Gastroesophageal sphincter (tissue), 4 donors: Measurements from ENCODE around the gene ADAMTS12. TPM values are rescaled to one million over a fixed set of nuclear protein-coding genes. Genes with fewer than 3 reads are reported as not detected.

ENCODE experiments used
- ATAC-seq: fragments of 150-250 bp; one replicate; pipeline ENCODE4 v1.9.1; 2016; ENCODE audit warnings: mild to moderate bottlenecking, moderate library complexity
- H3K27ac ChIP-seq, 4 donors: fragments of 200-600 bp; sonication (generic) in 3 of 4; 1 replicate in 3 of 4; 2 replicates in 1 of 4; pipeline ENCODE4 v1.5.1; 2016 to 2019
- H3K27me3 ChIP-seq: fragments of 200-600 bp; sonication (generic); one replicate; pipeline ENCODE4 v1.5.1; 2019
- H3K36me3 ChIP-seq, 2 donors: fragments of 200-600 bp; sonication (generic); one replicate each; pipeline ENCODE4 v1.5.1; 2019; ENCODE audit warnings: control low read depth in 1 of 2
- H3K4me1 ChIP-seq, 3 donors: fragments of 200-600 bp; sonication (generic); 1 replicate in 2 of 3; 2 replicates in 1 of 3; pipeline ENCODE4 v1.5.1; 2016 to 2019; ENCODE audit warnings: control low read depth in 2 of 3
- H3K4me3 ChIP-seq, 2 donors: fragments of 200-600 bp; sonication (generic); one replicate each; pipeline ENCODE4 v1.5.1; 2019; ENCODE audit warnings: mild to moderate bottlenecking in 1 of 2, moderate library complexity in 1 of 2
- H3K9me3 ChIP-seq, 3 donors: fragments of 200-600 bp; sonication (generic); one replicate each; pipeline ENCODE4 v1.5.1; 2017 to 2019; ENCODE audit warnings: control low read depth in 2 of 3
- CTCF ChIP-seq, 4 experiments: fragments of 200-600 bp in 2 of 4; fragments of 450-650 bp in 2 of 4; sonication (generic) in 1 of 4; IDR thresholded peaks; one replicate each; pipeline ENCODE4 v1.5.1; 2017 to 2019; ENCODE audit warnings: antibody characterized with exemption in 4 of 4, mild to moderate bottlenecking in 2 of 4, moderate library complexity in 2 of 4
- EP300 ChIP-seq: sonication (generic); formaldehyde crosslinking; IDR thresholded peaks from one replicate; pipeline ENCODE4 v1.6.1; 2017; ENCODE audit warnings: antibody characterized with exemption, mild to moderate bottlenecking
- POLR2A ChIP-seq, 2 donors: fragments of 450-650 bp; IDR thresholded peaks; one replicate each; pipeline ENCODE4 v1.6.1; 2017; ENCODE audit warnings: antibody characterized with exemption in 2 of 2, mild to moderate bottlenecking in 2 of 2, moderate library complexity in 1 of 2
- POLR2AphosphoS5 ChIP-seq: sonication (generic); formaldehyde crosslinking; IDR thresholded peaks from one replicate; pipeline ENCODE4 v1.6.1; 2017; ENCODE audit warnings: antibody characterized with exemption
- WGBS, 2 donors: methylation state at CpG; one replicate each; pipeline ENCODE4 v1.1.5; 2018; ENCODE audit warnings: low coverage in 1 of 2; 5-methylcytosine and 5-hydroxymethylcytosine counted together
- total RNA-seq, 4 donors: library from RNA; depleted of rRNA; stranded (reverse); fragments of >200 nt; gene quantifications; one replicate each; pipeline ENCODE4 v1.1.0, GENCODE V29; 2016

ADAMTS12 gene
- total RNA-seq, 4 donors from 2014 or later, result 2.6 to 6.5 (median 5.2) TPM

- Histone ChIP-seq H3K27me3 (no peaks in the 10 kb centered on the region), H3K9me3 (no peaks in the 10 kb centered on the region), H3K4me1 (peaks cover 0 to 39% (median 5%) of the 10 kb centered on the region in 3 donors), H3K4me3 (no peak overlapping the region), H3K36me3 (no peaks in the 10 kb centered on the region), H3K27ac (no peak overlapping the region)
- WGBS, 2 donors, result 63 to 90% methylated on average over 2 to 4 of the region's 9 CpGs
- ATAC-seq, result no peak
- TF ChIP-seq POLR2A (IDR thresholded peaks at IDR 0.05), result no peak
- no peak for TF ChIP-seq POLR2AphosphoS5
- no peak for TF ChIP-seq CTCF (IDR thresholded peaks at IDR 0.05)
- TF ChIP-seq EP300, result no peak
Measured at GRCh38 chr5:33850100-33850594, 41.6 kb downstream of the ADAMTS12 start.

GRCh38 chr5:33848554-33848953, 43.2 kb downstream of the ADAMTS12 start:
- Histone ChIP-seq H3K36me3 (no peaks in the 10 kb centered on the region), H3K9me3 (no peaks in the 10 kb centered on the region), H3K27ac (no peak overlapping the region), H3K4me1 (peaks cover 0 to 24% (median 0%) of the 10 kb centered on the region in 3 donors), H3K27me3 (no peaks in the 10 kb centered on the region), H3K4me3 (no peak overlapping the region)
- TF ChIP-seq POLR2AphosphoS5, result no peak
- WGBS, 2 donors, result 83 to 91% methylated on average over 2 of the region's 2 CpGs
- no peak for ATAC-seq

- Histone ChIP-seq H3K27me3 (no peaks in the 10 kb centered on the region), H3K9me3 (no peaks in the 10 kb centered on the region), H3K36me3 (no peaks in the 10 kb centered on the region), H3K27ac (no peak overlapping the region), H3K4me3 (no peak overlapping the region), H3K4me1 (peaks cover 0 to 21% (median 0%) of the 10 kb centered on the region in 3 donors)
- TF ChIP-seq EP300 (no peak), POLR2A (IDR thresholded peaks at IDR 0.05) (no peak), POLR2AphosphoS5 (no peak), CTCF (IDR thresholded peaks at IDR 0.05) (no peak)
- WGBS, 2 donors, result 17 to 65% methylated on average over 1 to 2 of the region's 2 CpGs
- no peak for ATAC-seq
Measured at GRCh38 chr5:33846851-33847250, 44.9 kb downstream of the ADAMTS12 start.

GRCh38 chr5:33843579-33843978, 48.2 kb downstream of the ADAMTS12 start:
- H3K27ac ChIP-seq, result no peak overlapping the region
- ATAC-seq, result no peak
- H3K4me1 ChIP-seq, result peaks cover 5 to 30% (median 9%) of the 10 kb centered on the region in 3 donors
- H3K36me3 ChIP-seq, result no peaks in the 10 kb centered on the region
- TF ChIP-seq POLR2A (IDR thresholded peaks at IDR 0.05), result no peak
- TF ChIP-seq EP300, result no peak
- TF ChIP-seq POLR2AphosphoS5, result no peak
- no peak for TF ChIP-seq CTCF (IDR thresholded peaks at IDR 0.05)
- no peak overlapping the region for H3K4me3 ChIP-seq
- WGBS, 2 donors, result 86 to 92% methylated on average over 3 of the region's 3 CpGs
- no peaks in the 10 kb centered on the region for H3K27me3 ChIP-seq
- no peaks in the 10 kb centered on the region for H3K9me3 ChIP-seq

- TF ChIP-seq EP300 (no peak), CTCF (IDR thresholded peaks at IDR 0.05) (no peak), POLR2A (IDR thresholded peaks at IDR 0.05) (no peak), POLR2AphosphoS5 (no peak)
- ATAC-seq, result no peak
- no peak overlapping the region for H3K27ac ChIP-seq
- H3K9me3 ChIP-seq, result no peaks in the 10 kb centered on the region
- H3K4me3 ChIP-seq, result no peak overlapping the region
- no peaks in the 10 kb centered on the region for H3K27me3 ChIP-seq
- WGBS, 2 donors, result 95 to 100% methylated on average over 1 to 2 of the region's 2 CpGs
- H3K36me3 ChIP-seq, result no peaks in the 10 kb centered on the region
- H3K4me1 ChIP-seq, result peaks cover 5 to 30% (median 9%) of the 10 kb centered on the region in 3 donors
Measured at GRCh38 chr5:33842456-33842855, 49.3 kb downstream of the ADAMTS12 start.
